CD4-positive, alpha-beta T cell treated with Interleukin-10 for 1 hour (primary cell): ENCODE data around the gene SOX12.

Source experiments
- DNase-seq: peaks from one replicate; pipeline ENCODE4 v3.0.0-alpha.2; 2020

SOX12 gene

GRCh38 chr20:325045-325888 is at the start of gene SOX12:
SOX12 (plus strand) TSS chr20:325552; CDS start chr20:325925, 373 bp downstream.
- DNase-seq = peak; percentile 95

- DNase-seq = no peak
These were observed 49.6 kb upstream of the SOX12 start for GRCh38 chr20:275791-276190.

- no peak for DNase-seq
These were observed 48.5 kb upstream of the SOX12 start for GRCh38 chr20:276620-277495.

GRCh38 chr20:277496-277781 is 47.9 kb upstream of the SOX12 start:
- DNase-seq = no peak

- no peak for DNase-seq
These were observed 47.2 kb upstream of the SOX12 start for GRCh38 chr20:278181-278580.

- DNase-seq = peak; percentile 65
These were observed 46.5 kb upstream of the SOX12 start for GRCh38 chr20:278607-279571.

GRCh38 chr20:284172-284571 is 41.2 kb upstream of the SOX12 start:
- no peak for DNase-seq

GRCh38 chr20:286508-286907 is 38.8 kb upstream of the SOX12 start:
- no peak for DNase-seq

- DNase-seq = no peak
These were observed 36.2 kb upstream of the SOX12 start for GRCh38 chr20:288956-289692.

GRCh38 chr20:289693-290083 is 35.7 kb upstream of the SOX12 start:
- DNase-seq = no peak

GRCh38 chr20:290084-290831 is 35.1 kb upstream of the SOX12 start, which contains the start of gene C20orf96:
C20orf96 (minus strand) TSS chr20:290750; CDS start chr20:290610, 140 bp downstream.
- peak; percentile 89 for DNase-seq

GRCh38 chr20:294602-295001 is 30.8 kb upstream of the SOX12 start:
- no peak for DNase-seq

GRCh38 chr20:295804-296203 is 29.5 kb upstream of the SOX12 start:
- DNase-seq = no peak

- peak; percentile 86 for DNase-seq
These were observed 28.0 kb upstream of the SOX12 start, which contains the start of gene ZCCHC3 for GRCh38 chr20:297098-297924. ZCCHC3 (plus strand) TSS chr20:297570; CDS start chr20:297587, 17 bp downstream.

- peak; percentile 54 for DNase-seq
These were observed 27.2 kb upstream of the SOX12 start for GRCh38 chr20:297925-298775.

- no peak for DNase-seq
These were observed 26.5 kb upstream of the SOX12 start for GRCh38 chr20:298776-299391.

GRCh38 chr20:300345-300990 is 24.9 kb upstream of the SOX12 start:
- DNase-seq = no peak
